CD4-positive, alpha-beta T cell (primary cell): Measurements from ENCODE around the gene ADGRL3. TPM values are rescaled to one million over a fixed set of nuclear protein-coding genes. Genes with fewer than 3 reads are reported as not detected.
"Not testable (repeated sequence)": the region's sequence is repeated elsewhere in the genome, so short reads cannot be mapped to it uniquely, and the experiment has no call there.

Experiments
- ATAC-seq: fragments of 200-7000 bp; cut with Tn5 transposase; one replicate; pipeline ENCODE4 v1.10.0; 2022; ENCODE audit warnings: mild to moderate bottlenecking; ENCODE audit not compliant: poor library complexity
- CTCF ChIA-PET: fragments of 350-600 bp; sonication (Branson Sonifier 250); formaldehyde crosslinking; loops from one replicate; lab custom pipeline; 2021; ENCODE audit warnings: antibody characterized with exemption, inconsistent platforms; lab: Charles Lee
- POLR2A ChIA-PET: fragments of 350-600 bp; sonication (Branson Sonifier 250); formaldehyde crosslinking; loops from one replicate; lab custom pipeline; 2021; ENCODE audit warnings: antibody characterized with exemption, inconsistent platforms; lab: Charles Lee
- DNase-seq, 14 experiments: peaks; one replicate each; pipeline ENCODE4 v3.0.0-alpha.2; 2013 to 2020; ENCODE audit warnings: mixed read lengths in 2 of 14
- H3K27ac ChIP-seq, 2 donors: one replicate each; pipeline versions ENCODE4 v1.5.1 to v1.7.0; 2013; ENCODE audit warnings: low read length in 2 of 2, low read depth in 1 of 2, mild to moderate bottlenecking in 1 of 2
- H3K27me3 ChIP-seq, 2 experiments: 1 replicate in 1 of 2; 2 replicates in 1 of 2; pipeline versions ENCODE4 v1.6.1 to v1.7.0; 2013; ENCODE audit warnings: low read length in 2 of 2, control low read depth in 1 of 2, mild to moderate bottlenecking in 1 of 2, moderate library complexity in 1 of 2; ENCODE audit not compliant: insufficient read depth in 2 of 2, control insufficient read depth in 1 of 2
- H3K36me3 ChIP-seq: one replicate; pipeline ENCODE4 v1.6.1; 2013; ENCODE audit warnings: low read length, control low read depth; ENCODE audit not compliant: insufficient read depth
- H3K4me1 ChIP-seq: one replicate; pipeline ENCODE4 v1.6.1; 2013; ENCODE audit warnings: low read length, control low read depth; ENCODE audit not compliant: insufficient read depth
- H3K4me3 ChIP-seq: one replicate; pipeline ENCODE4 v1.5.1; 2013; ENCODE audit warnings: mild to moderate bottlenecking, low read length, moderate library complexity
- H3K9me3 ChIP-seq, 2 experiments: 1 replicate in 1 of 2; 2 replicates in 1 of 2; pipeline versions ENCODE4 v1.6.1 to v1.7.0; 2013; ENCODE audit warnings: low read length in 2 of 2, mild to moderate bottlenecking in 2 of 2, control low read depth in 1 of 2, moderate library complexity in 1 of 2; ENCODE audit not compliant: control insufficient read depth in 1 of 2, insufficient read depth in 1 of 2
- H3K27ac Mint-ChIP-seq: one replicate; pipeline ENCODE4 v1.8.0; 2020; ENCODE audit warnings: mixed read lengths
- H3K27me3 Mint-ChIP-seq: one replicate; pipeline ENCODE4 v1.8.0; 2021; ENCODE audit warnings: mixed read lengths
- H3K36me3 Mint-ChIP-seq: one replicate; pipeline ENCODE4 v1.8.0; 2021; ENCODE audit warnings: low read depth, mixed read lengths
- H3K4me1 Mint-ChIP-seq: one replicate; pipeline ENCODE4 v1.8.0; 2021; ENCODE audit warnings: low read depth, mixed read lengths
- H3K4me3 Mint-ChIP-seq: one replicate; pipeline ENCODE4 v1.8.0; 2020; ENCODE audit warnings: mild to moderate bottlenecking, mixed read lengths
- H3K9me3 Mint-ChIP-seq: one replicate; pipeline ENCODE4 v1.8.0; 2020; ENCODE audit warnings: mixed read lengths
- CTCF ChIP-seq: fragments of 200-600 bp; IDR thresholded peaks from one replicate; pipeline ENCODE4 v1.8.0; 2022; ENCODE audit warnings: antibody characterized with exemption, mild to moderate bottlenecking
- intact Hi-C, 2 experiments: fragments of 100-400 bp; cut with DNase I in 1 of 2; cut with micrococcal nuclease in 1 of 2; formaldehyde crosslinking; loops; one replicate each; pipeline versions ENCODE4 v1.15.1 to v1.9.0; 2023 to 2025; cut with DNase I, micrococcal nuclease
- total RNA-seq, 174 experiments: library from RNA in 2 of 174; stranded (reverse) in 2 of 174; gene quantifications; one replicate each; pipeline ENCODE4 v1.2.3 and lab custom pipeline; 2021 to 2026

ADGRL3 gene
- total RNA-seq, 2 experiments from 2014 or later: not detected

- H3K4me3 Mint-ChIP-seq: no peak overlapping the region
- no peaks in the 10 kb centered on the region for H3K4me1 Mint-ChIP-seq
- no peaks in the 10 kb centered on the region for H3K36me3 ChIP-seq
- ChIA-PET CTCF (no interaction called here), POLR2A (no interaction called here)
- ATAC-seq (no peak), DNase-seq (no peak)
- no peaks in the 10 kb centered on the region for H3K4me1 ChIP-seq
- H3K27me3 ChIP-seq: no peaks in the 10 kb centered on the region
- no peaks in the 10 kb centered on the region for H3K27me3 Mint-ChIP-seq
- no peak overlapping the region for H3K27ac ChIP-seq
- no peak overlapping the region for H3K27ac Mint-ChIP-seq
- H3K9me3 Mint-ChIP-seq: peaks cover 3% of the 10 kb centered on the region
- TF ChIP-seq CTCF: no peak
- no peak overlapping the region for H3K4me3 ChIP-seq
- no peaks in the 10 kb centered on the region for H3K36me3 Mint-ChIP-seq
- intact Hi-C loops: no loop called here
- peaks cover 0 to 10% of the 10 kb centered on the region in 2 experiments for H3K9me3 ChIP-seq
Observed at GRCh38 chr4:61760820-61761219, 560.7 kb downstream of the ADGRL3 start.

GRCh38 chr4:61762722-61763627, 562.8 kb downstream of the ADGRL3 start:
- ChIA-PET POLR2A (no interaction called here), CTCF (no interaction called here)
- H3K36me3 Mint-ChIP-seq: no peaks in the 10 kb centered on the region
- TF ChIP-seq CTCF: no peak
- no peaks in the 10 kb centered on the region for H3K27me3 Mint-ChIP-seq
- no peak overlapping the region for H3K27ac ChIP-seq
- no peaks in the 10 kb centered on the region for H3K4me1 ChIP-seq
- H3K27me3 ChIP-seq: no peaks in the 10 kb centered on the region
- peaks cover 0 to 10% of the 10 kb centered on the region in 2 experiments for H3K9me3 ChIP-seq
- no peaks in the 10 kb centered on the region for H3K4me1 Mint-ChIP-seq
- H3K9me3 Mint-ChIP-seq: peaks cover 6% of the 10 kb centered on the region
- no peak for ATAC-seq
- H3K4me3 ChIP-seq: no peak overlapping the region
- intact Hi-C loops: no loop called here
- no peak for DNase-seq
- no peak overlapping the region for H3K27ac Mint-ChIP-seq
- H3K36me3 ChIP-seq: no peaks in the 10 kb centered on the region
- H3K4me3 Mint-ChIP-seq: no peak overlapping the region

DNA sequence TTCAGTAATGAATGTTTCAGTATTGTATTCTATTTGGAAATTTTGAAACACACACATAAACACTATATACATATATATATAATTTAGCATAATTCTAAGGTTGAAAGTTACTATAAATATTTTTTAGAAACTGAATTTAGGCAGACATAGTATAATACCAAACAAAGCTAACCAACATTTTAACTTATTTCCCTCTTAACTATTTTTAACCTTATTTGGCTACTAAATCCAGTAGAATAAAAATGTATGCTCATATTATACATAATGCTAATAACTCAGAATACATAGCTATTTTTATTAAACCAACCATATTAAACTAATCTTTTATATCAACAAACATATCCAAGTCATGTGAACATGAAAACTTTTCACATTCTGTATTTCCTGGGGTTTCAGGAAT, 563.6 kb downstream of the ADGRL3 start:
- H3K27me3 Mint-ChIP-seq: no peaks in the 10 kb centered on the region
- H3K27ac ChIP-seq: no peak overlapping the region
- no peaks in the 10 kb centered on the region for H3K36me3 ChIP-seq
- peaks cover 6% of the 10 kb centered on the region for H3K9me3 Mint-ChIP-seq
- no peak overlapping the region for H3K27ac Mint-ChIP-seq
- H3K9me3 ChIP-seq: peaks cover 0 to 10% of the 10 kb centered on the region in 2 experiments
- H3K27me3 ChIP-seq: no peaks in the 10 kb centered on the region
- ATAC-seq (no peak), DNase-seq (no peak)
- H3K4me1 ChIP-seq: no peaks in the 10 kb centered on the region
- intact Hi-C loops: no loop called here
- no peaks in the 10 kb centered on the region for H3K4me1 Mint-ChIP-seq
- no peaks in the 10 kb centered on the region for H3K36me3 Mint-ChIP-seq
- POLR2A ChIA-PET: no interaction called here
- TF ChIP-seq CTCF: no peak
- no peak overlapping the region for H3K4me3 ChIP-seq
- CTCF ChIA-PET: no interaction called here
- no peak overlapping the region for H3K4me3 Mint-ChIP-seq

DNA sequence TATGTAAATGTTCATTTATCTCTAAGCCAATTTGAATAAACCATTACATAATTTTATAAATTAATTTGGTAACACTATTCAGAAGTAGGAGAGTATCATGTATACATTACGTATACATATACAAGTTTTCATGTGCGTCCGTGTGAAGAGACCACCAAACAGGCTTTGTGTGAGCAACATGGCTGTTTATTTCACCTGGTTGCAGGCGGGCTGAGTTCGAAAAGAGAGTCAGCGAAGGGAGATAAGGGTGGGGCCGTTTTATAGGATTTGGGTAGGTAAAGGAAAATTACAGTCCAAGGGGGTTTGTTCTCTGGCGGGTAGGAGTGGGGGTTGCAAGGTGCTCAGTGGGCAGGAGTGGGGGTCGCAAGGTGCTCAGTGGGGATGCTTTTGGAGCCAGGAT, 564.0 kb downstream of the ADGRL3 start:
- H3K9me3 Mint-ChIP-seq, intact Hi-C loops, H3K27ac Mint-ChIP-seq, H3K27me3 ChIP-seq, CTCF ChIA-PET, H3K27me3 Mint-ChIP-seq, H3K4me3 ChIP-seq, POLR2A ChIA-PET, ATAC-seq, H3K36me3 ChIP-seq, H3K4me1 ChIP-seq, H3K4me3 Mint-ChIP-seq, H3K4me1 Mint-ChIP-seq, H3K27ac ChIP-seq, H3K36me3 Mint-ChIP-seq, DNase-seq: not testable (repeated sequence)
- peaks cover 0 to 10% of the 10 kb centered on the region in 2 experiments for H3K9me3 ChIP-seq

GRCh38 chr4:61769444-61770167, 569.5 kb downstream of the ADGRL3 start:
- H3K9me3 ChIP-seq, H3K36me3 ChIP-seq, intact Hi-C loops, H3K4me3 ChIP-seq, DNase-seq, ATAC-seq, H3K4me1 ChIP-seq, H3K27me3 Mint-ChIP-seq, H3K4me3 Mint-ChIP-seq, H3K27ac Mint-ChIP-seq, CTCF ChIA-PET, H3K27me3 ChIP-seq, H3K4me1 Mint-ChIP-seq, H3K36me3 Mint-ChIP-seq, H3K27ac ChIP-seq, H3K9me3 Mint-ChIP-seq, POLR2A ChIA-PET: not testable (repeated sequence)
